ENCODE data around the gene SLC38A8. TPM values are rescaled to one million over a fixed set of nuclear protein-coding genes. Genes with fewer than 3 reads are reported as not detected.

Gene SLC38A8
- total RNA-seq, 2 experiments from 2014 or later: not detected

DNA sequence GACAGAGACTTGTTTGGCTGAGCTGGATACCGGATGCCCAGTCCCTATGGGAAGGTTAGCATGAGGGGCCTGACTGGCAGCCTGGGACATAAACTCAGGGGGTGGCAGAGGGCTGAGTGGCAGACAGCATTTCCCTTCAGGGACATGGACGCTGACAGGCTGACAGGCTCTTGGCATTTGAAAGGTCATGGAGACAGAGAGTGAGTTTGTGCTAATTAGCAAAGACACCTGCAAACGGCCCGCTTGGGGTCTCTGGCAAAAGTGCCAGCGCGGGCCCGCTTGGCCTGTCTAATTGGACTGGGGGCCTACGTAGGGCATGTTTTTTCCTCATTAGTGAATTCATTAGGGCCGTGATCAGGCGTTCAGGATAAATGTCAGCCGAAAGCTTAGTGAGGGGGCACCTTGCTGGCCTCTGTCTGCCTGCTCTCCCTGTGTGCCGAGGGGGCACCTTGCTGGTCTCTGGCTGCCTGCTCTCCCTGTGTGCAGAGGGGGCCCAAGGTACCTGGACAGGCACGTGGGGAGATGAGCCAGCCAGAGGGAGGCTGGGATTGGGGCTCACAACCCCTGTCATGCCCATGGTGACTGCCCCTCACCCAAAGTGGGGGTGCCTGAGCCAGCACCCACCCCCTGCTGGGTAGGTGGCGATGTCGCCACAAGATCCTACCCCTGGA lies 66.9 kb downstream of the SLC38A8 start:
- Mint-ChIP-seq H3K9me3 (ENCODE audit: low read depth) (peaks cover 10% of the 10 kb centered on the region), H3K27ac (no peak overlapping the region), H3K4me3 (no peak overlapping the region), H3K27me3 (peaks cover 8% of the 10 kb centered on the region), H3K4me1 (no peaks in the 10 kb centered on the region), H3K36me3 (ENCODE audit: low read depth) (no peaks in the 10 kb centered on the region)
- ChIA-PET POLR2A (no interaction called here), CTCF (interaction anchor here (0.6 kb wide), 1 partner anchor 200 kb away, joined by 3 read pairs; no protein-coding TSS in a partner anchor)
- ATAC-seq: no peak
- intact Hi-C loops (cut with DNase I, micrococcal nuclease): no loop called here
- no peak for DNase-seq

DNA sequence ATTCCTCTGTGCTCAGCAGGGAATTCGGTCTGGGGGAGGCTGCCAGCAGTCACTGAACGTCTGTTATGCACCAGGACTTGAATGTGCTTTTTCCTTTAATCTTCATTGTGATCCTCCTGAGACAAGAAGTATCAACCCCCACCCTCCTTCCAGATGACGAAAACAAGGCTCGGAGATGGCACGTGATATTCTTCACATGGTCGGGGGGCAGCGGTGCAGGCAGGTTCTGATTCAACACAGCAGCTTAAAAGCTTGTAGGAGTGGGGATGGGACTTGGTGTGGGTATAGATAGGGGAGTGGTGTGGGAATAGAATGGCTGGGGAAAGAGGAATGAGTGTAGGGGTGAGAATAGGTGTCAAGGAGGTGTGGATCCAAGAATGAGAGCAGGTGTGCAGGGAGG lies 68.1 kb downstream of the SLC38A8 start:
- ATAC-seq (no peak), DNase-seq (no peak)
- no peaks in the 10 kb centered on the region for H3K4me1 Mint-ChIP-seq
- H3K9me3 Mint-ChIP-seq (ENCODE audit: low read depth): peaks cover 10% of the 10 kb centered on the region
- H3K27ac Mint-ChIP-seq: no peak overlapping the region
- ChIA-PET POLR2A (no interaction called here), CTCF (no interaction called here)
- H3K36me3 Mint-ChIP-seq (ENCODE audit: low read depth): no peaks in the 10 kb centered on the region
- H3K4me3 Mint-ChIP-seq: no peak overlapping the region
- peaks cover 14% of the 10 kb centered on the region for H3K27me3 Mint-ChIP-seq
- intact Hi-C loops (cut with DNase I, micrococcal nuclease): loop anchor here in 1 of 2 experiments (5.0 kb wide), 1 partner anchor 93 kb away; no protein-coding TSS in a partner anchor

DNA sequence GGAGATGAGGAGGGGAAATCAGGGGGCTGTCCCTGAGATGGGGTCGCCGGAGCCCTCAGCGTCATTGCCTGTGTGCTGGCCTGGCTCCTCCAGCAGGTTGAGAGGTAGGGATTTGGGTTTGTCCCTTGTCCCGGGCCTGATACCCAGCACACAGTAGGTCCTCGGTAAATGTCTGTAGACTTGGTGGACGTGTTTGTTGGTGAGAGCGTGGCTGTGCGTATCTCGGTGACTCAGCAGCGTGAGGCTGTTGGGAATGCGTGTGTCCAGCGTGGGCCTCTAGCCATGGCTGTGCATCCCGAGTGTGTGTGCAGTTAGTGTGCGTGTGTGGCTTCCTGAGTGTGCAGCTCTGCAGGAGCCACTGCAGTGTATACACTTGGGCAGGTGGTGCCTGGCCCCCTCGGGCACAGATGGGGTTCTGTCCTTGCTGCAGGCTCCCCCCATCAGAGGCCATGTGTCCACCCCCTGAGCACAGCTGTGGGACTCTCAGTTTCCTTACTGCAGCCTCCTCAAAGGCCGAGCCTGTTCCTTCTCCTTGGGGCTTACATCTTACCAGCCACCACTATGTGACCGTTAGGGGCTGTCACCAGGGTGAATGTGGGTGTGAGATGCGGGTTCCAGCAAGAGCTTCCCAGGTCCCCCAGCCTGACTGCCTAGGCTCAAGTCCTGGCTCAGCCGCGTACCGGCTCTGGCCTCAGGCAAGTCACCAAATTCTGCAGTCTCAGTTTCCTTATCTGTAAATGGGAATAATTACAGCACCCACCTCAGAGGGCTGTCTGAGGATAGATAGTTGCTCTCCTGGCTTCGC lies 68.8 kb downstream of the SLC38A8 start:
- ChIA-PET CTCF (no interaction called here), POLR2A (no interaction called here)
- Mint-ChIP-seq H3K9me3 (ENCODE audit: low read depth) (peaks cover 7% of the 10 kb centered on the region), H3K4me1 (no peaks in the 10 kb centered on the region), H3K27ac (no peak overlapping the region), H3K36me3 (ENCODE audit: low read depth) (no peaks in the 10 kb centered on the region), H3K4me3 (no peak overlapping the region), H3K27me3 (peaks cover 17% of the 10 kb centered on the region)
- DNase-seq (no peak), ATAC-seq (no peak)
- intact Hi-C loops (cut with DNase I, micrococcal nuclease): loop anchor here in 1 of 2 experiments (5.0 kb wide), 1 partner anchor 94 kb away; no protein-coding TSS in a partner anchor

DNA sequence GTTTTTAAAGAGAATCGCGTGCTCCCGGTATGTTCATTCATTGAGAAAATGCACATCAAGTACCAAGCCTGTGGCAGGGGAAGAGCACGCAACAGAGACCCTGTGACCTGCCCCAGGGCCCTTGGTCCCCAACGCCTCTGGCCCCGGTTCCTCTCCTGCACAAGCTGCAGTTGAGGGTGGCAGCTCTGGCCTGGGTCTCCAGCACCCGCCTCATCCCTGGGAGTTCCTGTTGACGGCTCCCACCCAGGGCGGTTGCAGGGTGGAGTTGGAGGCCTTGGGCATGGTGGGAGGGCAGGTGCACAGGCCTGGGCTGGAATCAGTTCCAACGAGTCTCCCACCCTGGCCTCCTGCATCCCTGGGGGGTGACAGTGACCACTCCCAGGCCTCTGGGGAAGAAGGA lies 69.5 kb downstream of the SLC38A8 start:
- no peaks in the 10 kb centered on the region for H3K36me3 Mint-ChIP-seq (ENCODE audit: low read depth)
- ChIA-PET POLR2A (no interaction called here), CTCF (interaction anchor here (0.6 kb wide), 1 partner anchor 320 kb away, joined by 4 read pairs; no protein-coding TSS in a partner anchor)
- no peak for ATAC-seq
- H3K4me3 Mint-ChIP-seq: no peak overlapping the region
- DNase-seq: no peak
- intact Hi-C loops (cut with DNase I, micrococcal nuclease): loop anchor here in 1 of 2 experiments (5.0 kb wide), 1 partner anchor 94 kb away; no protein-coding TSS in a partner anchor
- H3K27me3 Mint-ChIP-seq: peaks cover 17% of the 10 kb centered on the region
- H3K9me3 Mint-ChIP-seq (ENCODE audit: low read depth): peaks cover 2% of the 10 kb centered on the region
- no peaks in the 10 kb centered on the region for H3K4me1 Mint-ChIP-seq
- H3K27ac Mint-ChIP-seq: no peak overlapping the region

DNA sequence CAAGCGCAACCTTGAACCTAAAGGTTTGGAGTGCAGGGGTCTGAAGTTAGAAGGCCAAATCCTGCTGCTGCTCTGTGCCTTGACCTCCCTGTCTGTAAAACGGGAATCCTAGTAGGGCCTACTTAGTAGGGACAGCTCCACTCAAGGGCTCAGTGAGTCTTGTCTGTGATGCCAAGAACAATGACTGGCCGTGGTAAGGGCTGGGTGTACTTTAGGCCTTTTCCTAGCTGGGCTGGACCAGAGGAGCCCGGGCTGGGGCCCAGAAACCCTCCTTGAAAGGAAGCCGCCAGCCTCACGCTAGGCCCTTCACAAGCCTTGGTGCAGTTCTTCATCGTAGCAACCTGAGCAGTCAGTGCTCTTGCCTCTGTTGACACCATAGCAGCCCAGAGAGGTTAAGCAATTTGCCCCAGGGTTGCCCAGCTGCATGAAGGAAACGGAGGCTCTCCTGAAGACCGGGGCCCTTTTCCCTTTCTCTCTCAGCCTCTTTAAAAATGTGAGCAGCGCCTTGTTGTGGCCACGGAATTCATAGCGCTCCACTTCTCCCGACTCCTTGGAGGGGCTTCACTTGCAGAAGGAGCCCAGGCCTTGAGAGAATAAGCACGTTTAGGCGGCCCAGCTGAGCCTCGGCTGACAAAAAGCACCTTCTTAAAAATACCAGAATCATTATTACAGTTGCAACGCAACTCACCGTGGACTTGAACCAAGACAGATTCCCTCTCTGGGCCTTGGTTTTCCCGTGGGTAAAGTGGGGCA lies 70.2 kb downstream of the SLC38A8 start:
- no peak for DNase-seq
- Mint-ChIP-seq H3K4me3 (no peak overlapping the region), H3K4me1 (no peaks in the 10 kb centered on the region), H3K27me3 (peaks cover 20% of the 10 kb centered on the region), H3K27ac (no peak overlapping the region), H3K9me3 (ENCODE audit: low read depth) (no peaks in the 10 kb centered on the region), H3K36me3 (ENCODE audit: low read depth) (no peaks in the 10 kb centered on the region)
- intact Hi-C loops (cut with DNase I, micrococcal nuclease): loop anchor here in 1 of 2 experiments (5.0 kb wide), 1 partner anchor 95 kb away; no protein-coding TSS in a partner anchor
- CTCF ChIA-PET: interaction anchor here (0.6 kb wide), 1 partner anchor 321 kb away, joined by 4 read pairs; no protein-coding TSS in a partner anchor
- POLR2A ChIA-PET: no interaction called here
- ATAC-seq: no peak

DNA sequence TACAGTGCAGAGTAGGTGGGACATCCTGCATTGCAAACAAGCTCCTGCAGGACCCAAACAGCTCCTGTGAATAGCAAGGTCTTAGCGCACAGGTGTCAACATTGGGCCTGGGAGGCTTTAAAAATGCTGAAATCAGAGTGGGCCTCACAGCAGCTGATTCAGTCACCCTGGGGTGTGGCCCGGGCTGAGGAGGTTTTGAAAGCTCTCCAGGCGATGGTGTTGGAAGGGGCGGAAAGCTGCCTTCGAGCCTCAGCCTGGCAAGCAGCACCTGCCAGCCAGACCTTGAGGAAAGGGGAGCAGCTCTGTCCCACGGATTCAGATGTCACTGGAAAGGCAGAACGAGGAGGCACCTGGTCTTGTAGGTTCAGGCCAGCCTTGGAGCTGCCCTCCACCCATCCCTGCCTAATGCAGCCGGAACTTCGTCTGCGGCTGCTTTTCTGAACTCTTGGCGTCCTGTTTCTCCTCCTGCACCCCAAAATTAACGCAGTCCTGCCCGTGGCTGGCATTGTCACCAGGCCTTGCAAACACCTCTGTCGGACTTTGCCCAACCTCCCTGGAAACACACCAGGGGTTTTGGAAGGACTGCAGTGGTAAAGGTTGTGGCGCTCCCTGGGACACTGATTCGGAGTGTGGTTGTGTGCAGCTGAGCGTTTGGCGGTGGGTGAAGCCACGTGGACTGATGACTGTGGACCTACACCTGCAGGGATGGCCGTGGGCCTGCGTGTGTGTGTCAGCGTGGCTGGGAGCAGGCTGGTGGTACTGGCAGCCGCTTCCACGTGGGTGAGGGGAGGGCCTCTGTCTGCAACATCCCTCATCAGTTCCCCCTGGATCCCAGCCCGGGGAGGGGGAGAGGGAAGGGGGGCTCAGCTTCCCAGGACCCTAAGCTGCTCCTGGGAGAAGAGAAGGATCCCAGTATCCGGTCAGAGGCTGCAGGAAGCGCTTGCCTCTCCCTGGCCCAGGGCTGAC lies 71.1 kb downstream of the SLC38A8 start:
- ChIA-PET CTCF (interaction anchor here (0.7 to 1.1 kb wide), 2 partner anchors 95 to 143 kb away, joined by 3 read pairs; no protein-coding TSS in a partner anchor), POLR2A (no interaction called here)
- intact Hi-C loops (cut with DNase I, micrococcal nuclease): loop anchor here in 1 of 2 experiments (5.0 kb wide), 1 partner anchor 96 kb away; no protein-coding TSS in a partner anchor
- Mint-ChIP-seq H3K27ac (no peak overlapping the region), H3K4me1 (no peaks in the 10 kb centered on the region), H3K27me3 (peaks cover 20% of the 10 kb centered on the region), H3K9me3 (ENCODE audit: low read depth) (no peaks in the 10 kb centered on the region), H3K36me3 (ENCODE audit: low read depth) (no peaks in the 10 kb centered on the region), H3K4me3 (no peak overlapping the region)
- DNase-seq (no peak), ATAC-seq (no peak)

DNA sequence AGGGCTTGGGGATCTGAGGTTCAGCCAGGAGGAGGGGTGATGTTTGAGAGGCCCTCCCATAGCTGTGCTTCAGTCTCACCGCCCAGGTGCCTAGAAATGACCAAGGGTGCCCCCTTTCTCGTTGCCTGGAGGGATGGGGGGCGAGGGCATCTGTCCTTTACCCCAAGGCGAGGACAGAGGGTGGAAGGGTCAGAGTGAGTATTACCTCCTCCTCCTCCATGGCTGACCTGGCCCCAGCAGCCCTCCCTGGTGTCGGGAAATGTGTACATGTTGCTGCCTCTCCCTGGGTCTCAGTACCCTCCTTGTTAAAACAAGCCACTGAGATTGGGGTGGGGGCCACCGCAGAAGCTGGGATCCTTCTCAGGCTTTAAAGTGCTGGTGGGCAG lies 72.2 kb downstream of the SLC38A8 start:
- no peak for DNase-seq
- no peak overlapping the region for H3K27ac Mint-ChIP-seq
- intact Hi-C loops (cut with DNase I, micrococcal nuclease): loop anchor here in 1 of 2 experiments (5.0 kb wide), 1 partner anchor 97 kb away; no protein-coding TSS in a partner anchor
- CTCF ChIA-PET: interaction anchor here (0.6 to 1.1 kb wide), 2 partner anchors 96 to 302 kb away, joined by 3 to 4 read pairs; no protein-coding TSS in a partner anchor
- POLR2A ChIA-PET: no interaction called here
- H3K36me3 Mint-ChIP-seq (ENCODE audit: low read depth): no peaks in the 10 kb centered on the region
- H3K9me3 Mint-ChIP-seq (ENCODE audit: low read depth): no peaks in the 10 kb centered on the region
- H3K27me3 Mint-ChIP-seq: peaks cover 20% of the 10 kb centered on the region
- no peak overlapping the region for H3K4me3 Mint-ChIP-seq
- H3K4me1 Mint-ChIP-seq: no peaks in the 10 kb centered on the region
- no peak for ATAC-seq

DNA sequence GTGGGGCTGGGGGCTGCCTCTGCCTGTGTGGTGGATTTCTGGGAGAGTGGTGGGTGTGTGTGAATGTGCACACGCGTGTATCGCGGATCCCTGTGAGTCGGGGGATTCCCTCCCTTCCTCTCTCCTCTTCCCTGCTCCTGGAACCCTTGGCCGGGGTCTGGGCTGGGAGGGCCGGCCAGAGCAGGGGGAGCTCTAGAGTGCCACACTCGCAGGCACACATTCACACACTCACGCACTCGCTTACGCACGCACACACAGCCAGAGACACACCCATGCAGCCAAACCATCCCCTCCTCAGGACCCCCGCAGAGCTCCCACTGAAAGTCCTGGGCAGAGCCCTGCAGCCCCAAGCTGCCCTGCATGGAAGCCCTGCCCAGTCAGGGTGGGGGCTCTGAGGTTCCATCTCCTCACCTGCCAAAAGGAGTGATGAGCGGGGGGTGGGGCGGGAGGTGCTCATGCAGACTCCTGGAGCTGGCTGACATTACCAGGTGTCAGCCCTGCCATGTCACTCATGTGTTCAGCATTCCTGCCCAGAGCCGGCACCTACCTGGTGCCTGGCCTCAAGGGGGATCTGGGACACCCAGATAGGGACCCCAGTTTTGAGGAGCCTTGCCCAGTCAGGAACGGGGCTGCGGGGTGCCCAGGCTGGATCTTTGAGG lies 72.7 kb downstream of the SLC38A8 start:
- Mint-ChIP-seq H3K4me1 (no peaks in the 10 kb centered on the region), H3K27me3 (peaks cover 20% of the 10 kb centered on the region), H3K9me3 (ENCODE audit: low read depth) (no peaks in the 10 kb centered on the region), H3K4me3 (no peak overlapping the region), H3K27ac (no peak overlapping the region), H3K36me3 (ENCODE audit: low read depth) (no peaks in the 10 kb centered on the region)
- DNase-seq (no peak), ATAC-seq (no peak)
- ChIA-PET CTCF (interaction anchor here (0.6 kb wide), 1 partner anchor 302 kb away, joined by 4 read pairs; no protein-coding TSS in a partner anchor), POLR2A (no interaction called here)
- intact Hi-C loops (cut with DNase I, micrococcal nuclease): loop anchor here in 1 of 2 experiments (5.0 kb wide), 1 partner anchor 97 kb away; no protein-coding TSS in a partner anchor

DNA sequence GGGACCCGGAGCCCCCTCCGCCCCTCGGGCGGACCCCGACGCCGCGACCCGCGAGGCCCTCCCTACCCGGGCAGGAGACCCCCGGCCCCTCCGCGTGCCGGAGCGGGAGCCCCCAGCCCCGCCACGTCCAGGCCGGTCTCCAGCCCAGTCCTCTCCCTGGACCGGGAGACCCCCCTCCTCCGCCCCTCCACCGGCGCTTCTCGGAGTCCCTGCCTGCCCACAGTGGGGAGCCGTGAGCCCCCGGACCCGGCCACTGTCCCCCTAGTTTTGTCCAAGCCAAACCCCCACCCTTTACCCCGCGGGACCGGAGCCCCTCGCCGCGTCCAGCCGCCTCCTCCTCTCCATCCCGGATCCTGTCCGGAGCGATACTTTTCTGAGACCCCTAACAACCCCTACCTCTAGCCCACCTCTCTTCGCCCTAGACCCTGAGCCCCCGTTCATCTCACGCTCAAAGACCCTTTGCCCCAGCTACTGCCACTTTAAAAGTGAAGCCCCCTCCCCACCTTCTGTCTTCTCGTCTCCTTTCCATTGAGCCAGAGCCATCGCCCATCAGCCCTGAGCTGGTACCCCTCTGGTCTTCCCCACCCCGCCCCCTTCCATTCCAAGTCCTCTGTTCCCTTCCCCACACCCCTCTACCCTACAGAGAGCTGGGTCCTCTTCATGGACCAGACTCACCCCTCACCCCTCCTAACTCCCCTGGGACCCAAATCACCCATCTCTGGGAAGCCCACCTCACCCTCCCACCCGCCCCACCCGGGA lies 73.5 kb downstream of the SLC38A8 start:
- intact Hi-C loops (cut with DNase I, micrococcal nuclease): loop anchor here in 1 of 2 experiments (1.0 kb wide), 1 partner anchor 96 kb away; no protein-coding TSS in a partner anchor
- no peak for DNase-seq
- Mint-ChIP-seq H3K4me3 (no peak overlapping the region), H3K27ac (no peak overlapping the region), H3K9me3 (ENCODE audit: low read depth) (no peaks in the 10 kb centered on the region), H3K27me3 (peaks cover 16% of the 10 kb centered on the region), H3K36me3 (ENCODE audit: low read depth) (no peaks in the 10 kb centered on the region), H3K4me1 (no peaks in the 10 kb centered on the region)
- ChIA-PET CTCF (interaction anchor here (0.6 kb wide), 1 partner anchor 72 kb away, joined by 5 read pairs; no protein-coding TSS in a partner anchor), POLR2A (no interaction called here)
- no peak for ATAC-seq
